GM18951 (cell line): ENCODE measurements around the gene NALCN.

ENCODE experiments used
- POLR2A ChIP-seq: IDR thresholded peaks from 4 replicates; pipeline ENCODE4 v1.6.1; 2011; ENCODE audit warnings: mild to moderate bottlenecking; ENCODE audit not compliant: insufficient read length, insufficient read depth; ENCODE audit errors: extremely low read depth
- in situ Hi-C: fragments of 300-500 bp; cut with MboI; formaldehyde crosslinking; loops from one replicate; pipeline ENCODE4 v1.12.0; 2022; ENCODE audit warnings: low sequenced_read_pairs, mixed read lengths, inconsistent platforms; ENCODE audit not compliant: unreplicated experiment

NALCN gene

GRCh38 chr13:101398920-101399319 is 17.4 kb downstream of the NALCN start:
- in situ Hi-C loops, result no loop called here
- no peak for TF ChIP-seq POLR2A

GRCh38 chr13:101398191-101398590 is 18.1 kb downstream of the NALCN start:
- in situ Hi-C loops, result no loop called here
- TF ChIP-seq POLR2A, result no peak

- in situ Hi-C loops, result no loop called here
- no peak for TF ChIP-seq POLR2A
Observed at GRCh38 chr13:101397742-101398141, 18.6 kb downstream of the NALCN start.

DNA sequence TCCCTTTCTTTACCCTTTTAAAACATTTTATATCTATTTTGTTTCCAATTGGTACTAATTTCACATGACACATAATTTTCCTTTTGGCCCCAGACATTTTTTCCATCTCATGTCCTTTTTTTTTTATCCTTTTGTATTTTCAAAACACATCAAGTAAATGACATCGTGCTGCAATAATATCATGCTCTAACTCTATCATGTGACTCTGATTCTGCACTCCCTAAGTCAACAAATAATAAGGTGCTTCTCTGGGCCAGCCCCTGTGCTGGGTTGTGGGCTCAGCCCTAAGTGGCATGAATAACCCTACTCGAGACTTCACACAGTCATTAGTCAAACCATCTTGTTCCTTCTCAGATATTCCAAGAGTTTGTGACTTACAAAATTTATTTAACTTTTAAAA is 21.7 kb downstream of the NALCN start:
- in situ Hi-C loops, result no loop called here
- no peak for TF ChIP-seq POLR2A

GRCh38 chr13:101393140-101393539 is 23.2 kb downstream of the NALCN start:
- in situ Hi-C loops, result no loop called here
- no peak for TF ChIP-seq POLR2A

GRCh38 chr13:101390461-101390860 is 25.8 kb downstream of the NALCN start:
- TF ChIP-seq POLR2A, result no peak
- in situ Hi-C loops, result no loop called here

- TF ChIP-seq POLR2A, result no peak
- in situ Hi-C loops, result no loop called here
Observed at GRCh38 chr13:101384929-101385328, 31.4 kb downstream of the NALCN start.

- no peak for TF ChIP-seq POLR2A
- in situ Hi-C loops, result no loop called here
Observed at GRCh38 chr13:101383595-101383994, 32.7 kb downstream of the NALCN start.

- TF ChIP-seq POLR2A, result no peak
- in situ Hi-C loops, result no loop called here
Observed at GRCh38 chr13:101382701-101383100, 33.6 kb downstream of the NALCN start.

- in situ Hi-C loops, result no loop called here
- TF ChIP-seq POLR2A, result no peak
Observed at GRCh38 chr13:101382086-101382485, 34.2 kb downstream of the NALCN start.

- in situ Hi-C loops, result no loop called here
- no peak for TF ChIP-seq POLR2A
Observed at GRCh38 chr13:101360525-101360924, 55.8 kb downstream of the NALCN start.

DNA sequence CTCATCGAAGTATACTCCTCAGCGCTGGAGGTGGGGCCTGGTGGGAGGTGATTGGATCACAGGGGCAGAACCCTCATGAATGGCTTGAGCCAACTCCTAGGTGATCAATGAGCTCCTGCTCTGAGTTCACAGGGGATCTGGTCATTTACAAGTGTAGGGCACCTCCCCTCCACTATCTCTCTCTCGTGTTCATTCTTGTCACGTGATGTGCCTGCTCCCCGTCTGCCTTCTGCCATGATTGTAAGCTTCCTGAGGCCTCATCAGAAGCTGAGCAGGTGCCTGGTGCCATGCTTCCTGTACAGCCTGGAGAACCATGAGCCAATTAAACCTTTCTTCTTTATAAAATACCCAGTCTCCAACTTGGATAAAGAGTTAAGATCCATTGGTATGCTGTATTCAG is 61.4 kb downstream of the NALCN start:
- in situ Hi-C loops, result no loop called here
- TF ChIP-seq POLR2A, result no peak

DNA sequence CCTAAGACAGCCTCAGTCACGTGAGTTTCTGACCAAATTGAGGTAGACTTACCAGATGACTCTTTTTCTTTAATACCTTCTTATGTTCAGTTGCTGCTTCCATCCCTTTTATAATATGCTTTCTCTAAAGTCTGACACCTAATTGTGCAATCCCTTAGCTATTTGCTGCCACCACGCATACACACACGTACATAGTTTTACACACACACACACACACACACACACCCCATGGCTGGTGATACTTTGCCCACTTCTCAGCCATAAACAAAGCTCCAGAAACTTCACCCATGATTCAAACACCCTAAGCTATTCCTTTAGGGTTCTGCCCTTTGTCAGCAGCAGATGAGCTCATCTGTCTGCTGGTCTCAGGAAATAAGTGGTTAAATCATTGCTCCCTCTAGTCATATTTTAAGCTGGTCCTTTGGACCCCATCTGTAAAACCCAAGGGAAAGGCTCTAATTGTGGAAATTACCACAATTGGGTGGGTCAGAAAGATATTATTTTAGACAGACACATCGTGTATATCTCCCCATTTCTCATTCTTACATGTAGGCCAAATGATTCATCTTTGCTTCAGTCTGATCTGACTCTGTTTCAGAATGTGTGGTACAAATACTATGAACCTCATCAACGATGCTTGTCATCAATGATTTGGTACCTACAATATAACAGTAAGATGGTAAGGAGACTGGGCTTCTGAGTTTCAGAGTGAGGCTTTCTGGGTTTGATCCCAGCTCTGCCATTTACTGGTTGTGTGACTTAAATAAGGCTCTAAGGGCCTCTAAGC is 69.2 kb downstream of the NALCN start:
- in situ Hi-C loops, result no loop called here
- TF ChIP-seq POLR2A, result no peak

DNA sequence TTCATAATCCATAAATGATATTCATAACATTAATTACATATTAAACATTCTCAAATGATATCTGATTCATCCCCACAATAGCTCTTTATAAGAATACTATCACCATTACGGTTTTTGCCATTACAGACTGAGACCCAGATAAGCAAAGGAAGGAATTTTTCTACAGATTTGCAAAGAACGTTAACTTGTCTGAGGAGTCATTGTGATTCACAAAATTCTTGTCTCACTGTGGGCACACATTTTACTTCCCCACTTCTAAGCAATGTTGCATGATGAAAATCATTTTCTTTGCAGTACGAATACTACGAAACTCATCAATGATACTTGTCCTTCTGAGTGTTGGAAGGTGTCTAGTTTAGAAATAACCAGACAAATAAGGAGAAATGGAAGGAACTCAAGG is 70.1 kb downstream of the NALCN start:
- in situ Hi-C loops, result no loop called here
- no peak for TF ChIP-seq POLR2A
